ENCODE measurements around the gene CHMP3.

DNA sequence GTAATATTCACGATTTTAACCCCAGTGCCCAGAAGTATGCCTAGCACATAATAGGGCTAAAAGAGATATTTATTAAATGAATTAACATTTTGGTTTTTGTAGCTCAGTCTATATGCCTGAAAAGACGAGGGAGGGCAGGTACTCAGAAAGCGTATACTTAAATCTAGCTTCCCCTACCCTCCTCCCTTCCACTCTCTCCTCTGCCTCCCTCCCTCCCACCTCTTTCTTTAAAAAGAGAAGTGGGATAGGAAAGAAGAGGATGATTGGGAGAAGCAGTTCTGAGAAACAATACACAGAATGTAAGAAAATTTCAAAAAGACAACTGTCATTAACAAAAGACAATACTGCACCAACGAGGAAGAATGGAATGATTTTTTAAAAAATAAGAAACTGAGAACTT, 39.8 kb downstream of the CHMP3 start:
- TF ChIP-seq POLR2A (IDR thresholded peaks at IDR 0.05; ENCODE audit: low read depth) = no peak
- TF ChIP-seq EP300 (IDR thresholded peaks at IDR 0.05) = no peak

Measured in esophagus muscularis mucosa (tissue), 2 donors.